ENCODE data around the gene CDKN1C.

GRCh38 chr11:2844116-2844842 is 41.3 kb downstream of the CDKN1C start:
- no peak for TF ChIP-seq POLR2AphosphoS5 (IDR thresholded peaks at IDR 0.05; ENCODE audit: low read depth, low read length)
- TF ChIP-seq POLR2A (IDR thresholded peaks at IDR 0.05; ENCODE audit: low read depth, low read length), result no peak
- no peak for TF ChIP-seq TAF1 (IDR thresholded peaks at IDR 0.05; ENCODE audit: borderline replicate concordance, low read depth, low read length)
